ENCODE measurements around the gene SLC25A27.

SLC25A27 gene

GRCh38 chr6:46676604-46677313 is 24.0 kb downstream of the SLC25A27 start:
- H3K79me2 ChIP-seq (ENCODE audit: control insufficient read depth, insufficient read depth, low read length), result no peaks in the 10 kb centered on the region
- H3K79me1 ChIP-seq (ENCODE audit: low read length), result no peaks in the 10 kb centered on the region
- H3K4ac ChIP-seq (ENCODE audit: low read depth, low read length), result no peak overlapping the region
- H3K27ac ChIP-seq (ENCODE audit: low read depth, low read length), result no peak overlapping the region
- no peaks in the 10 kb centered on the region for H3K36me3 ChIP-seq (ENCODE audit: control insufficient read depth, insufficient read depth, low read length)
- no peaks in the 10 kb centered on the region for H3K27me3 ChIP-seq (ENCODE audit: insufficient read depth, low read length, poor library complexity)
- no peak for DNase-seq
- no peak overlapping the region for H2BK120ac ChIP-seq (ENCODE audit: low read depth, low read length)
- H3K56ac ChIP-seq (ENCODE audit: low read length), result no peak overlapping the region
- H3K9ac ChIP-seq (ENCODE audit: low read length), result no peak overlapping the region
- no peak overlapping the region for H2BK5ac ChIP-seq (ENCODE audit: low read length)
- no peak overlapping the region for H2BK15ac ChIP-seq (replicated peaks; ENCODE audit: low read depth)
- H3K18ac ChIP-seq (ENCODE audit: low read length), result no peak overlapping the region
- no peak overlapping the region for H2AK5ac ChIP-seq (ENCODE audit: low read length)
- H4K5ac ChIP-seq (ENCODE audit: low read length), result no peak overlapping the region
- no CpG with 5 or more reads among the region's 6 CpGs for WGBS (ENCODE audit: extremely low coverage, insufficient coverage, low lambda C conversion rate)
- H4K8ac ChIP-seq (ENCODE audit: low read depth, low read length), result no peak overlapping the region
- H3K4me1 ChIP-seq (ENCODE audit: control insufficient read depth, low read depth, low read length), result no peaks in the 10 kb centered on the region
- H3K4me3 ChIP-seq (ENCODE audit: low read length), result no peak overlapping the region
- H3K4me2 ChIP-seq (ENCODE audit: low read length), result no peak overlapping the region
- no peak overlapping the region for H3K23ac ChIP-seq (ENCODE audit: low read length)

GRCh38 chr6:46677314-46677654 is 24.5 kb downstream of the SLC25A27 start:
- no peak overlapping the region for H2BK5ac ChIP-seq (ENCODE audit: low read length)
- no peak overlapping the region for H3K27ac ChIP-seq (ENCODE audit: low read depth, low read length)
- H2AK5ac ChIP-seq (ENCODE audit: low read length), result no peak overlapping the region
- no peak overlapping the region for H4K8ac ChIP-seq (ENCODE audit: low read depth, low read length)
- H3K36me3 ChIP-seq (ENCODE audit: control insufficient read depth, insufficient read depth, low read length), result no peaks in the 10 kb centered on the region
- no peak overlapping the region for H3K56ac ChIP-seq (ENCODE audit: low read length)
- no peaks in the 10 kb centered on the region for H3K79me2 ChIP-seq (ENCODE audit: control insufficient read depth, insufficient read depth, low read length)
- H3K79me1 ChIP-seq (ENCODE audit: low read length), result no peaks in the 10 kb centered on the region
- H2BK120ac ChIP-seq (ENCODE audit: low read depth, low read length), result no peak overlapping the region
- no peak overlapping the region for H3K4me2 ChIP-seq (ENCODE audit: low read length)
- H3K9ac ChIP-seq (ENCODE audit: low read length), result no peak overlapping the region
- no CpG with 5 or more reads among the region's 4 CpGs for WGBS (ENCODE audit: extremely low coverage, insufficient coverage, low lambda C conversion rate)
- no peaks in the 10 kb centered on the region for H3K4me1 ChIP-seq (ENCODE audit: control insufficient read depth, low read depth, low read length)
- H3K18ac ChIP-seq (ENCODE audit: low read length), result no peak overlapping the region
- H3K4ac ChIP-seq (ENCODE audit: low read depth, low read length), result no peak overlapping the region
- H3K27me3 ChIP-seq (ENCODE audit: insufficient read depth, low read length, poor library complexity), result no peaks in the 10 kb centered on the region
- no peak overlapping the region for H3K4me3 ChIP-seq (ENCODE audit: low read length)
- H3K23ac ChIP-seq (ENCODE audit: low read length), result no peak overlapping the region
- no peak overlapping the region for H4K5ac ChIP-seq (ENCODE audit: low read length)
- H2BK15ac ChIP-seq (replicated peaks; ENCODE audit: low read depth), result no peak overlapping the region
- DNase-seq, result peak; percentile 60

- no peak overlapping the region for H3K23ac ChIP-seq (ENCODE audit: low read length)
- H3K4me2 ChIP-seq (ENCODE audit: low read length), result no peak overlapping the region
- no peak overlapping the region for H3K27ac ChIP-seq (ENCODE audit: low read depth, low read length)
- H3K18ac ChIP-seq (ENCODE audit: low read length), result no peak overlapping the region
- no peaks in the 10 kb centered on the region for H3K27me3 ChIP-seq (ENCODE audit: insufficient read depth, low read length, poor library complexity)
- DNase-seq, result no peak
- H2BK5ac ChIP-seq (ENCODE audit: low read length), result no peak overlapping the region
- H2AK5ac ChIP-seq (ENCODE audit: low read length), result no peak overlapping the region
- no peak overlapping the region for H3K56ac ChIP-seq (ENCODE audit: low read length)
- H2BK120ac ChIP-seq (ENCODE audit: low read depth, low read length), result no peak overlapping the region
- no peaks in the 10 kb centered on the region for H3K79me2 ChIP-seq (ENCODE audit: control insufficient read depth, insufficient read depth, low read length)
- no peaks in the 10 kb centered on the region for H3K36me3 ChIP-seq (ENCODE audit: control insufficient read depth, insufficient read depth, low read length)
- H3K9ac ChIP-seq (ENCODE audit: low read length), result no peak overlapping the region
- no peak overlapping the region for H2BK15ac ChIP-seq (replicated peaks; ENCODE audit: low read depth)
- no peak overlapping the region for H3K4me3 ChIP-seq (ENCODE audit: low read length)
- H4K5ac ChIP-seq (ENCODE audit: low read length), result no peak overlapping the region
- H3K4ac ChIP-seq (ENCODE audit: low read depth, low read length), result no peak overlapping the region
- no CpG with 5 or more reads among the region's 4 CpGs for WGBS (ENCODE audit: extremely low coverage, insufficient coverage, low lambda C conversion rate)
- H3K79me1 ChIP-seq (ENCODE audit: low read length), result no peaks in the 10 kb centered on the region
- no peak overlapping the region for H4K8ac ChIP-seq (ENCODE audit: low read depth, low read length)
- no peaks in the 10 kb centered on the region for H3K4me1 ChIP-seq (ENCODE audit: control insufficient read depth, low read depth, low read length)
Observed at GRCh38 chr6:46684771-46685170, 32.0 kb downstream of the SLC25A27 start.

- no peaks in the 10 kb centered on the region for H3K27me3 ChIP-seq (ENCODE audit: insufficient read depth, low read length, poor library complexity)
- no peak within 1 kb of the TSS for H4K5ac ChIP-seq (ENCODE audit: low read length)
- no peak within 1 kb of the TSS for H3K9ac ChIP-seq (ENCODE audit: low read length)
- no peak within 1 kb of the TSS for H3K4ac ChIP-seq (ENCODE audit: low read depth, low read length)
- no peaks in the 10 kb centered on the region for H3K4me1 ChIP-seq (ENCODE audit: control insufficient read depth, low read depth, low read length)
- H3K4me2 ChIP-seq (ENCODE audit: low read length), result no peak within 1 kb of the TSS
- H4K8ac ChIP-seq (ENCODE audit: low read depth, low read length), result no peak within 1 kb of the TSS
- H3K4me3 ChIP-seq (ENCODE audit: low read length), result no peak within 1 kb of the TSS
- no peak within 1 kb of the TSS for H3K18ac ChIP-seq (ENCODE audit: low read length)
- no peak within 1 kb of the TSS for H2BK120ac ChIP-seq (ENCODE audit: low read depth, low read length)
- DNase-seq, result no peak
- H3K56ac ChIP-seq (ENCODE audit: low read length), result no peak within 1 kb of the TSS
- H2AK5ac ChIP-seq (ENCODE audit: low read length), result no peak within 1 kb of the TSS
- no peak within 1 kb of the TSS for H3K27ac ChIP-seq (ENCODE audit: low read depth, low read length)
- no peaks in the 10 kb centered on the region for H3K79me1 ChIP-seq (ENCODE audit: low read length)
- no peak within 1 kb of the TSS for H2BK15ac ChIP-seq (replicated peaks; ENCODE audit: low read depth)
- H3K36me3 ChIP-seq (ENCODE audit: control insufficient read depth, insufficient read depth, low read length), result no peaks in the 10 kb centered on the region
- H3K79me2 ChIP-seq (ENCODE audit: control insufficient read depth, insufficient read depth, low read length), result no peaks in the 10 kb centered on the region
- H2BK5ac ChIP-seq (ENCODE audit: low read length), result no peak within 1 kb of the TSS
- no peak within 1 kb of the TSS for H3K23ac ChIP-seq (ENCODE audit: low read length)
- no CpG with 5 or more reads among the region's 41 CpGs for WGBS (ENCODE audit: extremely low coverage, insufficient coverage, low lambda C conversion rate)
Observed at GRCh38 chr6:46687619-46688097, 34.9 kb downstream of the SLC25A27 start, which contains the start of gene TDRD6. Gene TDRD6 (plus strand): TSS chr6:46687885. CDS start chr6:46688129, 244 bp downstream.

- WGBS (ENCODE audit: extremely low coverage, insufficient coverage, low lambda C conversion rate), result no CpG with 5 or more reads among the region's 85 CpGs
- Histone ChIP-seq H2BK120ac (ENCODE audit: low read depth, low read length) (no peak overlapping the region), H3K4me1 (ENCODE audit: control insufficient read depth, low read depth, low read length) (no peaks in the 10 kb centered on the region), H3K18ac (ENCODE audit: low read length) (no peak overlapping the region), H4K5ac (ENCODE audit: low read length) (no peak overlapping the region), H3K4me3 (ENCODE audit: low read length) (no peak overlapping the region), H3K27ac (ENCODE audit: low read depth, low read length) (no peak overlapping the region), H3K4ac (ENCODE audit: low read depth, low read length) (no peak overlapping the region), H3K79me1 (ENCODE audit: low read length) (no peaks in the 10 kb centered on the region), H3K4me2 (ENCODE audit: low read length) (no peak overlapping the region), H2BK15ac (replicated peaks; ENCODE audit: low read depth) (no peak overlapping the region), H3K56ac (ENCODE audit: low read length) (no peak overlapping the region), H3K36me3 (ENCODE audit: control insufficient read depth, insufficient read depth, low read length) (no peaks in the 10 kb centered on the region), H3K27me3 (ENCODE audit: insufficient read depth, low read length, poor library complexity) (no peaks in the 10 kb centered on the region), H2AK5ac (ENCODE audit: low read length) (no peak overlapping the region), H3K79me2 (ENCODE audit: control insufficient read depth, insufficient read depth, low read length) (no peaks in the 10 kb centered on the region), H2BK5ac (ENCODE audit: low read length) (no peak overlapping the region), H4K8ac (ENCODE audit: low read depth, low read length) (no peak overlapping the region), H3K23ac (ENCODE audit: low read length) (no peak overlapping the region), H3K9ac (ENCODE audit: low read length) (no peak overlapping the region)
- DNase-seq, result no peak
Observed at GRCh38 chr6:46688117-46688965, 35.6 kb downstream of the SLC25A27 start.
